Loucy (cell line): ENCODE measurements around the gene HOXA7.

Experiments
- H2AFZ ChIP-seq: fragments of 200-600 bp; sonication (generic); 2 replicates; pipeline ENCODE4 v1.6.0; 2016; ENCODE audit warnings: antibody characterized with exemption, mild to moderate bottlenecking, low read length, moderate library complexity
- H3F3A ChIP-seq: fragments of 200-600 bp; 2 replicates; pipeline ENCODE4 v1.6.0; 2016; ENCODE audit warnings: antibody characterized with exemption, low read depth, mild to moderate bottlenecking
- H3K27me3 ChIP-seq: fragments of 200-600 bp; sonication (generic); 2 replicates; pipeline ENCODE4 v1.6.1; 2014; ENCODE audit warnings: low read length, mild to moderate bottlenecking; ENCODE audit not compliant: insufficient read depth, poor library complexity, severe bottlenecking
- H3K36me3 ChIP-seq: fragments of 200-600 bp; sonication (generic); 2 replicates; pipeline ENCODE4 v1.6.1; 2016; ENCODE audit warnings: low read length; ENCODE audit not compliant: insufficient read depth
- H3K4me1 ChIP-seq: fragments of 200-600 bp; sonication (generic); 2 replicates; pipeline ENCODE4 v1.5.1; 2014; ENCODE audit warnings: low read length, mild to moderate bottlenecking; ENCODE audit not compliant: insufficient read depth, poor library complexity, severe bottlenecking
- H3K4me2 ChIP-seq: fragments of 200-600 bp; sonication (generic); 2 replicates; pipeline ENCODE4 v1.6.0; 2014; ENCODE audit warnings: antibody characterized with exemption, low read length, low read depth, mild to moderate bottlenecking; ENCODE audit not compliant: poor library complexity, severe bottlenecking
- H3K4me3 ChIP-seq: fragments of 200-600 bp; sonication (generic); 2 replicates; pipeline ENCODE4 v1.5.1; 2014; ENCODE audit warnings: low read length, mild to moderate bottlenecking, mixed read lengths; ENCODE audit not compliant: poor library complexity, severe bottlenecking
- H3K79me2 ChIP-seq: fragments of 200-600 bp; sonication (generic); 2 replicates; pipeline ENCODE4 v1.6.1; 2014; ENCODE audit warnings: low read length; ENCODE audit not compliant: insufficient read depth
- H3K9ac ChIP-seq: fragments of 200-600 bp; sonication (generic); 2 replicates; pipeline ENCODE4 v1.6.0; 2014; ENCODE audit warnings: mild to moderate bottlenecking, low read depth, low read length, moderate library complexity; ENCODE audit not compliant: poor library complexity, severe bottlenecking
- H3K9me2 ChIP-seq: fragments of 200-600 bp; sonication (generic); replicated peaks from 2 replicates; pipeline ENCODE4 v1.6.1; 2016; ENCODE audit warnings: low read depth, low read length, mixed read lengths
- H3K9me3 ChIP-seq: fragments of 200-600 bp; sonication (generic); 2 replicates; pipeline ENCODE4 v1.6.1; 2014; ENCODE audit warnings: mild to moderate bottlenecking, antibody characterized with exemption, low read length, low read depth; ENCODE audit not compliant: insufficient read depth
- H4K20me1 ChIP-seq: fragments of 200-600 bp; sonication (generic); 2 replicates; pipeline ENCODE4 v1.6.0; 2014; ENCODE audit warnings: antibody characterized with exemption, low read length, mild to moderate bottlenecking; ENCODE audit not compliant: insufficient read depth, poor library complexity, severe bottlenecking
- CTCF ChIP-seq: fragments of 200-600 bp; sonication (generic); conservative IDR thresholded peaks from 2 replicates; pipeline ENCODE4 v1.5.1; 2014; ENCODE audit warnings: mild to moderate bottlenecking, antibody characterized with exemption, low read length
- EZH2phosphoT487 ChIP-seq: fragments of 200-600 bp; IDR thresholded peaks from 2 replicates; pipeline ENCODE4 v1.6.1; 2018; ENCODE audit warnings: antibody characterized with exemption, mild to moderate bottlenecking, moderate library complexity, borderline replicate concordance

HOXA7 gene

GRCh38 chr7:27186668-27187474 lies 30.4 kb upstream of the HOXA7 start:
- peaks cover 100% of the 10 kb centered on the region for H3K79me2 ChIP-seq
- peak overlapping the region; percentile 98 for H3K4me2 ChIP-seq
- H3K27me3 ChIP-seq, result peaks cover 37% of the 10 kb centered on the region
- 0 out of 2 replicates have a peak, but pooled peaks cover 3% of the 10 kb centered on the region for H3K36me3 ChIP-seq
- H3K9me3 ChIP-seq, result no peaks in the 10 kb centered on the region
- no peak for TF ChIP-seq EZH2phosphoT487
- no peak for TF ChIP-seq CTCF
- H3K9me2 ChIP-seq, result no peaks in the 10 kb centered on the region
- H3F3A ChIP-seq, result no peaks in the 10 kb centered on the region
- peaks cover 56% of the 10 kb centered on the region for H3K4me1 ChIP-seq
- H3K9ac ChIP-seq, result peak overlapping the region; percentile 99
- peaks cover 44% of the 10 kb centered on the region for H4K20me1 ChIP-seq
- H3K4me3 ChIP-seq, result peak overlapping the region; percentile 91
- H2AFZ ChIP-seq, result no peak overlapping the region

GRCh38 chr7:27185854-27186667 lies 29.6 kb upstream of the HOXA7 start:
- H3K9me3 ChIP-seq, result no peaks in the 10 kb centered on the region
- peak overlapping the region; percentile 99 for H3K9ac ChIP-seq
- H3K27me3 ChIP-seq, result peaks cover 31% of the 10 kb centered on the region
- peaks cover 2% of the 10 kb centered on the region; the same call in 1 of the 2 replicates for H3F3A ChIP-seq
- H3K4me3 ChIP-seq, result peak overlapping the region; percentile 91
- TF ChIP-seq EZH2phosphoT487, result no peak
- no peak for TF ChIP-seq CTCF
- H3K4me1 ChIP-seq, result peaks cover 58% of the 10 kb centered on the region
- H3K79me2 ChIP-seq, result peaks cover 100% of the 10 kb centered on the region
- no peaks in the 10 kb centered on the region for H3K9me2 ChIP-seq
- H3K4me2 ChIP-seq, result peak overlapping the region; percentile 98
- peaks cover 45% of the 10 kb centered on the region for H4K20me1 ChIP-seq
- H3K36me3 ChIP-seq, result no peaks in the 10 kb centered on the region
- no peak overlapping the region for H2AFZ ChIP-seq

GRCh38 chr7:27185013-27185853 lies 28.8 kb upstream of the HOXA7 start, which contains the start of gene HOXA11:
HOXA11 (minus strand) TSS chr7:27185232; CDS start chr7:27185144, 88 bp downstream.
- H3K27me3 ChIP-seq, result peaks cover 31% of the 10 kb centered on the region
- peaks cover 5% of the 10 kb centered on the region; the same call in 1 of the 2 replicates for H3F3A ChIP-seq
- H3K4me3 ChIP-seq, result peak within 1 kb of the TSS; percentile 91
- H3K9ac ChIP-seq, result peak within 1 kb of the TSS; percentile 99
- peaks cover 58% of the 10 kb centered on the region for H3K4me1 ChIP-seq
- H3K9me3 ChIP-seq, result no peaks in the 10 kb centered on the region
- no peaks in the 10 kb centered on the region for H3K36me3 ChIP-seq
- no peak for TF ChIP-seq EZH2phosphoT487
- TF ChIP-seq CTCF, result no peak
- H3K9me2 ChIP-seq, result no peaks in the 10 kb centered on the region
- H4K20me1 ChIP-seq, result peaks cover 48% of the 10 kb centered on the region
- no peak within 1 kb of the TSS for H2AFZ ChIP-seq
- H3K4me2 ChIP-seq, result peak within 1 kb of the TSS; percentile 98
- peaks cover 100% of the 10 kb centered on the region for H3K79me2 ChIP-seq
